HCT116 (cell line): Measurements from ENCODE around the gene CDH24. TPM values are rescaled to one million over a fixed set of nuclear protein-coding genes. Genes with fewer than 3 reads are reported as not detected.

Experiments used
- ATAC-seq: fragments of 200-7000 bp; cut with Tn5 transposase; 2 replicates; pipeline ENCODE4 v1.9.1; 2020; ENCODE audit warnings: mild to moderate bottlenecking, moderate library complexity
- BruUV-seq: library from RNA; stranded (reverse); fragments of 400-500 nt; replicated peaks from 2 replicates; lab custom pipeline; 2021; lab: Mats Ljungman, UMichigan
- CTCF ChIA-PET: fragments of 300-600 bp; sonication (Branson Sonifier 250); formaldehyde crosslinking; loops from one replicate; lab custom pipeline; 2021; ENCODE audit warnings: antibody characterized with exemption; lab: Charles Lee
- POLR2A ChIA-PET: fragments of 300-600, 350-600 bp; sonication (Branson Sonifier 250); formaldehyde crosslinking; loops from one replicate; lab custom pipeline; 2021; ENCODE audit warnings: antibody characterized with exemption; lab: Charles Lee
- RAD21 ChIA-PET, 2 experiments: fragments of 300-600 bp; sonication (Branson Sonifier 250); formaldehyde crosslinking; loops; one replicate each; lab custom pipeline; 2023; ENCODE audit warnings: low total read pairs in 2 of 2; ENCODE audit not compliant: uncharacterized antibody in 2 of 2, unreplicated experiment in 2 of 2, low non-redundant PET in 1 of 2; lab: Charles Lee
- DNase-seq: peaks from one replicate; pipeline ENCODE4 v3.0.0-alpha.2; 2010; ENCODE audit warnings: low read depth, low spot score
- H2AFZ ChIP-seq: fragments of 200-600 bp; shearing (Covaris generic), sonication (generic); 2 replicates; pipeline ENCODE4 v1.6.1; 2017; ENCODE audit warnings: low read depth, mixed run types, mixed read lengths, antibody characterized with exemption, low read length; ENCODE audit not compliant: poor library complexity, severe bottlenecking
- H3K27ac ChIP-seq: 2 replicates; pipeline ENCODE4 v1.5.1; 2012; ENCODE audit warnings: low read depth, low read length
- H3K27me3 ChIP-seq: fragments of 200-600 bp; sonication (generic); 2 replicates; pipeline ENCODE4 v1.6.1; 2016; ENCODE audit warnings: mixed run types, low read length, mixed read lengths; ENCODE audit not compliant: insufficient read depth
- H3K36me3 ChIP-seq, 2 experiments: fragments of 200-500 bp in 1 of 2; fragments of 200-600 bp in 1 of 2; sonication (Bioruptor generic) in 1 of 2; sonication (generic) in 1 of 2; 2 replicates each; pipeline versions ENCODE4 v1.5.1 to v1.6.1; 2014 to 2016; ENCODE audit warnings: low read length in 2 of 2, inconsistent platforms in 1 of 2, mixed read lengths in 1 of 2, mixed run types in 1 of 2; ENCODE audit not compliant: insufficient read depth in 2 of 2, control insufficient read depth in 1 of 2
- H3K4me1 ChIP-seq, 2 experiments: fragments of 200-600 bp in 1 of 2; sonication (generic) in 1 of 2; 2 replicates each; pipeline versions ENCODE4 v1.5.1 to v1.6.1; 2012 to 2017; ENCODE audit warnings: low read length in 2 of 2, inconsistent platforms in 1 of 2, mild to moderate bottlenecking in 1 of 2, mixed read lengths in 1 of 2, mixed run types in 1 of 2, moderate library complexity in 1 of 2; ENCODE audit not compliant: insufficient read depth in 2 of 2, control insufficient read depth in 1 of 2
- H3K4me2 ChIP-seq: fragments of 200-600 bp; sonication (generic); 2 replicates; pipeline ENCODE4 v1.6.1; 2017; ENCODE audit warnings: mixed run types, low read length, mixed read lengths
- H3K4me3 ChIP-seq, 2 experiments: fragments of 200-600 bp in 1 of 2; sonication (generic) in 1 of 2; replicated peaks in 1 of 2; 2 replicates each; pipeline ENCODE4 v1.5.1; 2011 to 2016; ENCODE audit warnings: low read length in 2 of 2, control low read depth in 1 of 2, low read depth in 1 of 2, mild to moderate bottlenecking in 1 of 2, mixed read lengths in 1 of 2, mixed run types in 1 of 2
- H3K79me2 ChIP-seq: fragments of 200-600 bp; sonication (generic); 2 replicates; pipeline ENCODE4 v1.6.1; 2017; ENCODE audit warnings: mild to moderate bottlenecking, mixed run types, low read length, moderate library complexity, mixed read lengths; ENCODE audit not compliant: insufficient read depth
- H3K9ac ChIP-seq: fragments of 200-600 bp; sonication (generic); 2 replicates; pipeline ENCODE4 v1.6.1; 2016; ENCODE audit warnings: low read length, mixed read lengths
- H3K9me2 ChIP-seq: fragments of 200-600 bp; sonication (generic), shearing (Covaris generic); 2 replicates; pipeline ENCODE4 v1.6.1; 2017; ENCODE audit warnings: mixed run types, mild to moderate bottlenecking, moderate library complexity; ENCODE audit not compliant: insufficient read depth
- H3K9me3 ChIP-seq, 2 experiments: fragments of 200-500 bp in 1 of 2; fragments of 200-600 bp in 1 of 2; sonication (Bioruptor generic) in 1 of 2; sonication (generic) in 1 of 2; 2 replicates each; pipeline ENCODE4 v1.6.1; 2014 to 2017; ENCODE audit warnings: low read length in 2 of 2, mixed read lengths in 2 of 2, inconsistent platforms in 1 of 2, low read depth in 1 of 2, mild to moderate bottlenecking in 1 of 2, mixed run types in 1 of 2, moderate library complexity in 1 of 2; ENCODE audit not compliant: control insufficient read depth in 1 of 2, insufficient read depth in 1 of 2
- H4K20me1 ChIP-seq: fragments of 200-600 bp; sonication (generic), shearing (Covaris generic); 2 replicates; pipeline ENCODE4 v1.6.1; 2017; ENCODE audit warnings: mixed run types, mild to moderate bottlenecking, moderate library complexity; ENCODE audit not compliant: insufficient read depth
- CEBPB ChIP-seq: IDR thresholded peaks from 2 replicates; pipeline ENCODE4 v1.6.1; 2012; ENCODE audit warnings: low read depth
- FOSL1 ChIP-seq: IDR thresholded peaks from 2 replicates; pipeline ENCODE4 v1.6.1; 2012; ENCODE audit warnings: low read depth
- TCF7L2 ChIP-seq: IDR thresholded peaks from 2 replicates; pipeline ENCODE4 v1.7.0; 2011; ENCODE audit warnings: borderline replicate concordance, inconsistent platforms; ENCODE audit not compliant: insufficient read depth, insufficient read length; ENCODE audit errors: extremely low read depth
- ZFX ChIP-seq: fragments of 450-650 bp; IDR thresholded peaks from 2 replicates; pipeline ENCODE4 v1.6.1; 2017
- intact Hi-C: fragments of 100-400 bp; cut with micrococcal nuclease; formaldehyde crosslinking; loops from 2 replicates; pipeline ENCODE4 v1.10.0; 2022
- total RNA-seq: library from RNA; stranded (reverse); gene quantifications from one replicate; pipeline ENCODE4 v1.2.1, GENCODE V29; 2021; ENCODE audit not compliant: unreplicated experiment
- TF ChIP-seq, protein P1 (sequence below), 3 experiments: fragments of 200-600 bp in 1 of 3; sonication (generic) in 1 of 3; IDR thresholded peaks in 2 of 3; conservative IDR thresholded peaks in 1 of 3; 2 replicates each; pipeline ENCODE4 v1.5.1; 2012 to 2017; ENCODE audit warnings: low read depth in 2 of 3, low read length in 2 of 3, antibody characterized with exemption in 1 of 3, borderline replicate concordance in 1 of 3, control low read depth in 1 of 3, mild to moderate bottlenecking in 1 of 3, mixed read lengths in 1 of 3, mixed run types in 1 of 3, moderate library complexity in 1 of 3; ENCODE audit not compliant: insufficient read depth in 1 of 3

CDH24 gene
- total RNA-seq, 1 experiment from 2014 or later, result 19.3 TPM

GRCh38 chr14:23047034-23047634 lies 10.2 kb downstream of the CDH24 start:
- H3K9me2 ChIP-seq, result no peaks in the 10 kb centered on the region
- TF ChIP-seq CEBPB, result no peak
- no peak for TF ChIP-seq FOSL1
- TF ChIP-seq, protein P1, sequence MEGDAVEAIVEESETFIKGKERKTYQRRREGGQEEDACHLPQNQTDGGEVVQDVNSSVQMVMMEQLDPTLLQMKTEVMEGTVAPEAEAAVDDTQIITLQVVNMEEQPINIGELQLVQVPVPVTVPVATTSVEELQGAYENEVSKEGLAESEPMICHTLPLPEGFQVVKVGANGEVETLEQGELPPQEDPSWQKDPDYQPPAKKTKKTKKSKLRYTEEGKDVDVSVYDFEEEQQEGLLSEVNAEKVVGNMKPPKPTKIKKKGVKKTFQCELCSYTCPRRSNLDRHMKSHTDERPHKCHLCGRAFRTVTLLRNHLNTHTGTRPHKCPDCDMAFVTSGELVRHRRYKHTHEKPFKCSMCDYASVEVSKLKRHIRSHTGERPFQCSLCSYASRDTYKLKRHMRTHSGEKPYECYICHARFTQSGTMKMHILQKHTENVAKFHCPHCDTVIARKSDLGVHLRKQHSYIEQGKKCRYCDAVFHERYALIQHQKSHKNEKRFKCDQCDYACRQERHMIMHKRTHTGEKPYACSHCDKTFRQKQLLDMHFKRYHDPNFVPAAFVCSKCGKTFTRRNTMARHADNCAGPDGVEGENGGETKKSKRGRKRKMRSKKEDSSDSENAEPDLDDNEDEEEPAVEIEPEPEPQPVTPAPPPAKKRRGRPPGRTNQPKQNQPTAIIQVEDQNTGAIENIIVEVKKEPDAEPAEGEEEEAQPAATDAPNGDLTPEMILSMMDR (IDR thresholded peaks at IDR 0.05 in 2 of 3, conservative IDR thresholded peaks at IDR 0.05 in 1 of 3; ENCODE audit: borderline replicate concordance in 1 of 3, insufficient read depth in 1 of 3, low read depth in 2 of 3, low read length in 2 of 3), result no peak
- TF ChIP-seq ZFX, result no peak
- no peak for TF ChIP-seq TCF7L2
- TF ChIP-seq, all 23 proteins: peak for 0
- Histone ChIP-seq H3K79me2 (no peaks in the 10 kb centered on the region), H3K9ac (no peak overlapping the region), H2AFZ (no peak overlapping the region), H3K9me3 (no peaks in the 10 kb centered on the region), H3K36me3 (no peaks in the 10 kb centered on the region), H3K4me3 (no peak overlapping the region), H3K27ac (no peak overlapping the region), H3K4me1 (peaks cover 0 to 5% of the 10 kb centered on the region in 2 experiments; a peak in 1 of 4 replicates), H4K20me1 (no peaks in the 10 kb centered on the region), H3K4me2 (no peak overlapping the region), H3K27me3 (no peaks in the 10 kb centered on the region)
- CTCF ChIA-PET, result interaction anchor here (1.0 kb wide), 1 partner anchor 53 kb away, joined by 3 read pairs; no protein-coding TSS in a partner anchor
- ATAC-seq (no peak), DNase-seq (no peak)
- intact Hi-C loops, result no loop called here
- POLR2A ChIA-PET, result no interaction called here
- BruUV-seq, result no TSS peak
- RAD21 ChIA-PET, result no interaction called here
